PFSK-1 (cell line): ENCODE results near the gene PLEK2.
A peak's percentile ranks its signal among the peaks of the same experiment; 100 is the strongest.

Experiments used
- FOXP2 ChIP-seq: optimal IDR thresholded peaks from 2 replicates; pipeline ENCODE3; 2011; ENCODE audit warnings: borderline replicate concordance, control low read depth, inconsistent platforms; ENCODE audit not compliant: insufficient read depth; ENCODE audit errors: extremely low read length, extremely low read depth
- POLR2AphosphoS5 ChIP-seq: IDR thresholded peaks from 2 replicates; pipeline ENCODE4 v1.6.1; 2012; ENCODE audit warnings: low read depth, mild to moderate bottlenecking, control low read depth, low read length, moderate library complexity
- SIN3A ChIP-seq: IDR thresholded peaks from 2 replicates; pipeline ENCODE4 v1.6.1; 2012; ENCODE audit warnings: mild to moderate bottlenecking, low read length, moderate library complexity, borderline replicate concordance; ENCODE audit not compliant: insufficient read depth
- TAF1 ChIP-seq: IDR thresholded peaks from 2 replicates; pipeline ENCODE4 v1.6.1; 2012; ENCODE audit warnings: low read length, control low read depth, borderline replicate concordance; ENCODE audit not compliant: insufficient read depth
- TF ChIP-seq, protein P1 (sequence below), 2 experiments: IDR thresholded peaks; 2 replicates each; pipeline versions ENCODE4 v1.6.1 to v1.8.0; 2011 to 2012; ENCODE audit warnings: low read depth in 2 of 2, low read length in 2 of 2, control low read depth in 1 of 2, inconsistent platforms in 1 of 2, mild to moderate bottlenecking in 1 of 2, moderate library complexity in 1 of 2; ENCODE audit not compliant: insufficient read depth in 1 of 2

Gene PLEK2

DNA sequence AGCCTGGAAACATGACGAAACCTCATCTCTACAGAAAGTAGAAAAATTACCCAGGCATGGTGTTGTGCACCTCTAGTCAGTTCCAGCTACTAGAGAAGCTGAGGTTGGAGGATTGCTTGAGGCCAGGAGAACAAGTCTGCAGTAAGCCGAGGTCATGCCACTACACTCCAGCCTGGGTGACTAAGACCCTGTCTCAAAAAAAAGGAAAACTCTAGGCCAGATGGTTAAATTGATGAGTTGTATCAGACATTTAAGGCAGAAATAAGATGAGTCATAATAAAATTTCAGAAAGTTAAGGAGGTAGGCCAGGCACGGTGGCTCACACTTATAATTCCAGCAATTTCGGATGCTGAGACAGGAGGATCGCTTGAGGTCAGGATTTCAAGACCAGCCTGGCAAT lies 41.1 kb downstream of the PLEK2 start:
- TF ChIP-seq FOXP2: no peak

DNA sequence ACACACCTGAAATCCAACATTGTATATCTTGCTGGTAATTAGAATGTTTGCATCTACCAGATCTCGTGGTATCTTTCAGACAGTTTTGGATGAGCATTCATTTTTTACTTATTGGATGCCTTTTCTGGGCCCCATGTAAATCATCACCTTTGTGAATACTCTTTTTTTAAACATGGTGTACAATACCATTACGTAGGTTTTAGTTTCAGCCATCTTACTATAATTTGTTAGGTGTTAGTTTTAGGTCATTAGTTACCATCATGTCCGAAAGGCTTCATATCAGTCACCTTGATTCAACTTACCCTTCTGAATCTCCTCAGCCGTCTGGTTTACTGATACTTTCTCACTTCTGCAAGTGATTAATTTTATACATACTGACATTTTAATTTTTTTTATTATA lies 46.5 kb downstream of the PLEK2 start:
- TF ChIP-seq FOXP2 (no peak), POLR2AphosphoS5 (no peak), TAF1 (no peak), SIN3A (no peak)
- TF ChIP-seq, protein P1, sequence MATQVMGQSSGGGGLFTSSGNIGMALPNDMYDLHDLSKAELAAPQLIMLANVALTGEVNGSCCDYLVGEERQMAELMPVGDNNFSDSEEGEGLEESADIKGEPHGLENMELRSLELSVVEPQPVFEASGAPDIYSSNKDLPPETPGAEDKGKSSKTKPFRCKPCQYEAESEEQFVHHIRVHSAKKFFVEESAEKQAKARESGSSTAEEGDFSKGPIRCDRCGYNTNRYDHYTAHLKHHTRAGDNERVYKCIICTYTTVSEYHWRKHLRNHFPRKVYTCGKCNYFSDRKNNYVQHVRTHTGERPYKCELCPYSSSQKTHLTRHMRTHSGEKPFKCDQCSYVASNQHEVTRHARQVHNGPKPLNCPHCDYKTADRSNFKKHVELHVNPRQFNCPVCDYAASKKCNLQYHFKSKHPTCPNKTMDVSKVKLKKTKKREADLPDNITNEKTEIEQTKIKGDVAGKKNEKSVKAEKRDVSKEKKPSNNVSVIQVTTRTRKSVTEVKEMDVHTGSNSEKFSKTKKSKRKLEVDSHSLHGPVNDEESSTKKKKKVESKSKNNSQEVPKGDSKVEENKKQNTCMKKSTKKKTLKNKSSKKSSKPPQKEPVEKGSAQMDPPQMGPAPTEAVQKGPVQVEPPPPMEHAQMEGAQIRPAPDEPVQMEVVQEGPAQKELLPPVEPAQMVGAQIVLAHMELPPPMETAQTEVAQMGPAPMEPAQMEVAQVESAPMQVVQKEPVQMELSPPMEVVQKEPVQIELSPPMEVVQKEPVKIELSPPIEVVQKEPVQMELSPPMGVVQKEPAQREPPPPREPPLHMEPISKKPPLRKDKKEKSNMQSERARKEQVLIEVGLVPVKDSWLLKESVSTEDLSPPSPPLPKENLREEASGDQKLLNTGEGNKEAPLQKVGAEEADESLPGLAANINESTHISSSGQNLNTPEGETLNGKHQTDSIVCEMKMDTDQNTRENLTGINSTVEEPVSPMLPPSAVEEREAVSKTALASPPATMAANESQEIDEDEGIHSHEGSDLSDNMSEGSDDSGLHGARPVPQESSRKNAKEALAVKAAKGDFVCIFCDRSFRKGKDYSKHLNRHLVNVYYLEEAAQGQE (IDR thresholded peaks at IDR 0.05; ENCODE audit: insufficient read depth in 1 of 2, low read depth in 2 of 2, low read length in 2 of 2): no peak

DNA sequence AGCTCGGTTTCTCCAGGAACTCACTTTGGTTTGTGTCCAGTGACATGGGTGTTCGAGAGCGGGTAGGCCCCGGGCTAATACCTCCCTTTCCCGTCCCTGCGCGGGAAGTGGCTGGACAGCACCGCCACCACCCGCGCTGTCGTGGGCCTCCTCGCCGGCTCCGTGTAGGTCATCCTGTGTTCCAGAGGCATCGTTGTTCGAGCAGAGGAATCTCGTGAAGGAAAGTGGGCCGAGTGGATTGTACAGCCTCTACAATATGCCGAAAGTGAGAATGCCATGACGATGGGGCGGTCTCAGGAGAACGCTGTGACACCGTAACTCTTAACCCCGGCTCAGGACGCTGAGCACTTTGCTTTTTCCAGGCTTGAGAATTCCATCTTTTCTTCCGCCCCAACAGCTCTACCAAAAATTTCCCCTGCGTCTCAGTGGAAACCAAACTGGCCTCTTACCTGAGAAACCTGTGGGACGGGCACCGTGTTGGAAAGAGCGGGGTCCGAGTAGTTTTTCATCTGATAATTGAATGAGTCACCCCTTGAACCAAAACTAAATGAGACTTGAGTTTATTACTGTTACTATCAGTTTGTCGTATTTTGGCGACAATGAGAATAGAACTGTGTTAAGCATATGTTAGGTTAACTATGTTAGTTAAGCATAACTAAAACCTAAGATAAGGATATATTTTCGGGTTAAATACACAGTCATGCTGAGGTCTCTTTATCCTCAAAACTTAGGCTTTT lies 51.3 kb downstream of the PLEK2 start:
- TF ChIP-seq POLR2AphosphoS5 (0 out of 2 replicates have a peak, but pooled peaks have one; percentile 10), TAF1 (no peak), FOXP2 (no peak), SIN3A (no peak)
- TF ChIP-seq, protein P1 (IDR thresholded peaks at IDR 0.05; ENCODE audit: insufficient read depth in 1 of 2, low read depth in 2 of 2, low read length in 2 of 2): no peak

DNA sequence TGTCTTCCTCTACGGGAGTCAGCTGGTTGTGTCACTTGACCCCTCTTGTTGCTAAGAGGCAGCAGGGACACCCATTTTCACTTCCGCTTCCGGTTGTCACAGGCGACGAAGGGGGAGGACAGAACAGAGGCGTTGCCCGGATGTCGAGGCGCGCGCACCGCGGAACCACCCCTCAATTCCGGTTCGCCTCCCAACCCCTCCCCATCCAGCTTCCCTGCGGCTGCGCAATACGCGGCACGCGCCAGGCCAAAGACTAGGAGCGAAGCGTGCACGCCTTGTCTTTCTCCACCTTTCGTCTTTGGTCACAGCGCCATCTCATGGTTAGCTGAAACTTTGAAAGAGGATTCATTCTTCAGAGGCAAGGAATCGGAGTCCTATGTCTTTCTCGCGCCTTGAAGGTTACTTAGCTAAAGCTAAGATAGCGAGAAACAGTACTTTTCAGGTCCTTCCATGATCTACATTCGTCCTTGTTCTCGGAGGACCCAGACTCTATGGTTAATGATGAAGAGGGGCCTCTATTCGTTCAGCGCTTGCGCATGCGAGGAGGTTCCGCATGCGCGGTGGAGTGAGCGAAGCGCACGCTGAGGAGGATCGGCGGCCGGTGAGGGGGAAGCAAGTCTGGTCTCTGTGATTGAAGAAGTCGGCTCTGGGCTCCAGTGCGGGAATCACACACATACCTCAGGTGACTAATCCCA lies 52.0 kb downstream of the PLEK2 start, which contains the start of the genes ATP6V1D and EIF2S1:
TSS of gene ATP6V1D (minus strand) at position 30 of the 695 bp plus-strand sequence. CDS start 106 bp downstream, outside the sequence.
TSS of gene EIF2S1 (plus strand) at position 554 of the 695 bp plus-strand sequence. CDS start 4,440 bp downstream, outside the sequence.
- peak; percentile 71; the same call in 1 of the 2 replicates for TF ChIP-seq POLR2AphosphoS5
- peak; percentile 93; the same call in 1 of the 2 replicates for TF ChIP-seq TAF1
- TF ChIP-seq SIN3A: peak; percentile 97; the same call in 1 of the 2 replicates
- TF ChIP-seq FOXP2: peak; percentile 97
- TF ChIP-seq, protein P1 (IDR thresholded peaks at IDR 0.05; ENCODE audit: insufficient read depth in 1 of 2, low read depth in 2 of 2, low read length in 2 of 2): no peak

DNA sequence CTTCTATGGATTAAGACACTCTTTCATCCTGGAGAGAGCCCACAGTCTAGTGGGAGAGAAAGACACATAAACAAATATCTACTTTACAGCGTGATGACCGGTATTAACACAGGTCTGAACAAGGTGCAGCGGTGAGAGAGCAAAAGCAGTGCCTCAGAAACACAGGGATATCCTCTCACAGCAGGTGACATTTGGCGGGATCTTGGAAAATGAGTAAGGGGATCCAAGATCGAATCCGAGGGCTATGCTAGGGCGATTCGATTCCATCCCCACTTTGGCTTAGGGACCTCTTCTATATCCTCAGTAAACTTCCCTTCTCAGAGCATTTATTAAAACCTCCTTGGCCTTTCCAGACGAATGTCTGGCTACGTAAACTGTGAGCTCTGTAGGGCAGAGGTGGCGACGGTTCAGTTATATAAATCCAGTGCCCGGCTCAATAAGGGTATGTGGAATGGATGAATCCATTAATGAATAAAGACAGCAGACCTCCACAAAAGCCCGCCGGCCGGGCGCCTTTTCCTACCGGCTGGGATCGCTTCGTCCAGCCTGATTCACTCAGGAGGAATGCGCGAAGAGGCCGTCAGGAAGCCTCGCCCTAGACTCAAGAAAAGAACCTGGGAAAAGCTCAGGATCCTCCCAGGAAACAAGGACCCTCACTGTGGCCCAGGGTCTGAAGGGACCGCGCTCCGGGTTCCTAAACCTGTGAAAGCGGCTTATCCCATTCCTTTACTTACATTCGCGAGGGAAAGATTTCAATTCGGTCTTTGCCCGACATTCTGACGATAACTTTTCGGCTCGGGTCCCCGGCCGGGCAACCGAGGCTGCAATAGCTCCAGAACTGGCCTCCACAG lies 52.8 kb downstream of the PLEK2 start:
- no peak for TF ChIP-seq SIN3A
- TF ChIP-seq, protein P1 (IDR thresholded peaks at IDR 0.05; ENCODE audit: insufficient read depth in 1 of 2, low read depth in 2 of 2, low read length in 2 of 2): no peak
- TF ChIP-seq FOXP2: no peak
- no peak for TF ChIP-seq TAF1
- TF ChIP-seq POLR2AphosphoS5: no peak
